Stimulated activated CD4-positive, alpha-beta T cell treated with anti-CD3 and anti-CD28 coated beads, Interleukin-12 subunit alpha, Interleukin-12 subunit beta, amount 100 ng/mL, for 4 hours (primary cell): ENCODE measurements around the gene ZNF200.
"Not testable (repeated sequence)": the region's sequence is repeated elsewhere in the genome, so short reads cannot be mapped to it uniquely, and the experiment has no call there.

Experiments used
- DNase-seq: peaks from one replicate; pipeline ENCODE4 v3.0.0-alpha.2; 2020

Gene ZNF200

GRCh38 chr16:3234857-3235561 is at the start of gene ZNF200:
TSS of gene ZNF200 (minus strand) at chr16:3235158. CDS start at chr16:3233755, 1,403 bp downstream.
- peak; percentile 92 for DNase-seq

DNA sequence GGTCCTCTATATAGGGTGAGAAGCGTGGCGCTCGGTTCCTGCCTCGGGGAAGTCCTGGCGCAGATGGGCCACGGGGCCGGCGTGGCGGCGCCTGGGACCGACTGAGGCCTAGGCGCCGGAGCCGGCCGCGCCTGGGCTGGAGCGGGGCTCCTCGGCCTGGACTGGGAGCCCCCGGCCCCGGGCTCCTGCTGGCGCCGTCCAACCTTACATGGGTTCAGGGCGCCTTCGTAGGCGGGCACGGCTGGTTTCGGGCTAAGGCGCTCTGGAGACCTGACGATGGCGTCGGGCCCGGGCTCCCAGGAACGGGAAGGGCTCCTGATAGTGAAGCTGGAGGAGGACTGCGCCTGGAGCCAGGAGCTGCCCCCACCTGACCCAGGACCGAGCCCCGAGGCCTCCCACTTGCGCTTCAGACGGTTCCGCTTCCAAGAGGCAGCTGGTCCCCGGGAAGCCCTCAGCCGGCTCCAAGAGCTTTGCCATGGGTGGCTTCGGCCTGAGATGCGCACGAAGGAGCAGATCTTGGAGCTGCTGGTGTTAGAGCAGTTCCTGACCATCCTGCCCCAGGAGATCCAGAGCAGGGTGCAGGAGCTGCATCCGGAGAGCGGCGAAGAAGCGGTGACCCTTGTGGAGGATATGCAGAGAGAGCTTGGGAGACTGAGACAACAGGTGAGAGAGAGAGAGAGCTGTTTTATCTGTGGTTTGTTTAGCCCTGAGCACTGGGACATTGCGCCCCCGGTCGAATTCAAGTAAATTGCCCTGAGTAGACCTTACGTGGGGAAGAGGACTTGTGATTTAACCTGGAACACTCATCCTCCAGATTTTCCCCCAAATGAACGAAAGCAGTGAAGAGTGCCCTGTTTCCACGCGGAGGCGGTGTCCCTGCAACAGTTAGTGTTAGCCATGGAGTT is 48.8 kb upstream of the ZNF200 start:
- DNase-seq: no peak

DNA sequence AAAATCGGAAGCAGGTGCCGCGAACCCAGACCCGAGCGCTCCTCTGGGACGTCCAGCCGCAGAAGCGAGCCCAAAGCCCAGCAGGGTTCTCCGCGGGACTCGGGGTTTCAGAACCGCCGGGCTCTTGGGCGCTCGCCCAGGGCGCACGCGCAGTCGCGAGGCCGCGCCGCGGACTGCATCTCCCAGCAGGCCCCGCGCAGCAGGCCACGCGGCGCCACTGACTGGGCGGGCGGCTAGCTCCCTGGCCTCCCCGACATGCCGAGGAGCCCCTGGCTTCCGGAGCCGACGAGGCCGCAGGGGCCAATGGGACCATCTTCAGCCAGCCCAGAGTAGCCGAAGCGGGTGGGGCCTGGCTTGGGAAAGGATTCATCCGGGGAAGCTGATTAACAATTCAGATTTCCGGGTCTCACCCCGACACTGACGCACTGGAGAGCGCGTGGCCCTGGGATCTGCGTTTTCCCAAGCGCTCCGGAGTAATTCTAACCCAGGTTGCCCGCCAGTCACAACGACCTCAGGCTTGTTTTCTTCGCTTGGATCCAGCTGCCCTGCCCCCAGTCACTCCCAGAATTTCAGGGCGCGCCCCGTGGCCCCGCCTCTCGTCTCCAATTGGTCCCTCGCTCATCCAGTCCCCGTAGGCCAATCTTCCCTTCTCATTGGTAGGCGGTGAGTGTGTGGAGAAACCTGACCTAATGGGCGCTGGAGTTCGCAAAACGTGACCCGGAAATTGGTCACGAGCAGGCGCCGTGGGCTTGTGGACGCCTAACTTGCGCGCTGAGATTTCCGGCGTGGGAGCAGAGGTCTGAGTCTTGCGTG is 48.0 kb upstream of the ZNF200 start, which contains the start of gene ZNF263:
ZNF263 (plus strand) TSS at position 762 of the 813 bp plus-strand sequence. CDS start 328 bp downstream, outside the sequence.
- DNase-seq: peak; percentile 88

DNA sequence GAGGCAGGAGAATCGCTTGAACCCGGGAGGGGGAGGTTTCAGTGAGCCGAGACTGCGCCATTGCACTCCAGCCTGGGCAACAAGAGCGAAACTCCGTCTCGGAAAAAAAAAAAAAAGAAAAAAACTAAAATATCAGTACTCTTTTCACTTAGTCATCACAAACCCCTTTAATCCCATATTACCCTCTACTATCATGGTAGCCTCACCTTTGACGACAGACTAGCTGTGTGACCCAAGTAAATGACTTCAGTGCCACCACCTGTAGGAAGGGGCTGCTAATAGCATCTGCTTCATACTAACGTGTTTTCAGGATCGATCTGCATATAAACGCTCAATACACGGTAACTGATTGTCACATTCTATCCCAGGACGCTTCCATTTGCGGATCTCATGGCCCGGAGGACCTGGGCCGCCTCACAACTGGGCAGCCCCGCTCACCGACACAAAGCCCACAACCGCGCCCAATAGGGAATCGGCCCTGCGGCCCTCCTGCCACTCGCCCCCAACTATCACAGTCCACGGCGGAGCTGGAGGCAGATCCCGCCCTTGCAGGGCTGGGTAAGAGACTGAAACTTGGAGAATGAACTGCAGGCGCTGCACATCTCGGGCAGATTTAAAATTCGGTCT is 47.3 kb upstream of the ZNF200 start:
- DNase-seq: no peak

DNA sequence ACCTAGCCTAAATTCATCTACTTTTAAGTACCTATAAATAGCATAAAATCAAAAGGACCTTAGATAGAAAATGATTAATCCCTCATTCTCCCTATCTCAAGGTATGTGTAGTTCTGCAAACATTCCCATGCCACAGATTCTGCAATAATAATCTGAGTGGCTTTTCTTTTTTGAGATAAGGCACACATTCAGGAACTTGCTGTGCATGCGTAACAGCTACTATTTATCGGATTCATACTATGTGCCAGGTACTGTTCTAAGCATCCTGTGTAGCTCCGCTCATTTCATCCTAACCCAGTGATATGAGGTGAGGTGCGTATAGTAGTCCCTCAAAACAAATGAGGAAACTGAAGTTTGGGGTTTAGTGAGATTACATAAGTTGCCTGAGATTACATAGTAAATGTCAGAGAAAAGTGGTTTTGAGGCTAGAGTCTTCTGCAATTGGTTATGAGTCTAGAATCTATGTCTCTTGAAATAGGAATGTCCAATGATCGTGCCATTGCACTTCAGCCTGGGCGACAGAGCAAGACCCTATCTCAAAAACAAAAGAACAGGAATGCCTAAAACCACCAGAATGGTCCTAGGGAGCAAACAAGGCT is 46.4 kb upstream of the ZNF200 start:
- DNase-seq: no peak

- no peak for DNase-seq
These were observed 41.7 kb upstream of the ZNF200 start for GRCh38 chr16:3276679-3277078.

- no peak for DNase-seq
These were observed 40.0 kb upstream of the ZNF200 start for GRCh38 chr16:3274947-3275346.

DNA sequence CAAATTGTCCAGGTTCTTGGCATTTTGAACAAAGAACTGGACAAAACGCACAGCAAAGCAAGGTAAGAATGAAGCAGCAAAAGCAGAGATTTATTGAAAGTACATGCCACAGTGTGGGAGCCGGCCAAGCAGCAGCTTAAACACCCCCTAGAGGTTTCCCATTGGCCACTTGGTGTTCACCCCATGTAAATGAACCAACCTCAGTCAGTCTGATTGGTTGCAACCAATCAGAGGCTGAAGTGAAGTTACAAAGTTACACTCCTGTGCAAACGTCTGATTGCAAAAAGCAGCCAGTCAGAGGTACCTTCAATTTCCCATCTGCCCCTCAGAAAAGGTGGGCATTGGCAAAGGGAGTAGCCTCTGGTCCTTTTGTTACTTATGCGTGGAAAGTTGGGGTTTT is 39.5 kb upstream of the ZNF200 start:
- no peak for DNase-seq

- DNase-seq: not testable (repeated sequence)
These were observed 36.3 kb upstream of the ZNF200 start for GRCh38 chr16:3271281-3271680.

- not testable (repeated sequence) for DNase-seq
These were observed 35.8 kb upstream of the ZNF200 start for GRCh38 chr16:3270718-3271117.

- no peak for DNase-seq
These were observed 33.3 kb upstream of the ZNF200 start for GRCh38 chr16:3268294-3268693.

DNA sequence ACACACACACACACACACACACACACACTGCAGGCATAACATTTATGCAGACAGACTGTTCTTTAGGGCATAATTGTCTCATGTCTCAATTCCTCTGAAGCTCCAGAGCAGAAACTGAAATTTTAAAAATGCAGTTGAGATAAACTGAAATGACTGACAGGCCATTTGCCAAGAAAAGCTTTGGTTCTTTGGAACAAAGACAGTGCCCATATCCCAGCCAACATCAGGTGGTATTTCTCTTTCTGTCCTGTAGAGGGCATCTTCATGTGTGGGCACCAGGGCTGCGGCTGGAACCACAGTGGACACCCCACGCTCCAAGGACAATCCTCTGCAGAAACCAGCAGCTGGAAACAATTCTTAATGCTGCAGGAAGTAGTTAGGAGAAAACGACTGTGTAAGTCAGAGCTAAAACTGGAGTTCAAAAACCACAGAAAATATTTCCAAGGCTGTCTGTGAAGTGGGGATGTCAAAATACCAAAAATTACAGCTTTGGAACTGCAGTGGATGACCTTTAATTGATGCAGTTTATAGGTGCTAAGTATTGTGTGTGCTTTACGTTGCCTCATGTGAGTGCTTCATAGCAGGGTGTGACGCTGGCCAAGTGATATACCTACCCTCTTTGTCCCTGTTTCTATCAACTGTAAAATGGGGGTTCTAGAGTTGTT is 32.0 kb upstream of the ZNF200 start:
- DNase-seq: no peak

- DNase-seq: peak; percentile 98
These were observed 29.4 kb upstream of the ZNF200 start for GRCh38 chr16:3264137-3265036.

DNA sequence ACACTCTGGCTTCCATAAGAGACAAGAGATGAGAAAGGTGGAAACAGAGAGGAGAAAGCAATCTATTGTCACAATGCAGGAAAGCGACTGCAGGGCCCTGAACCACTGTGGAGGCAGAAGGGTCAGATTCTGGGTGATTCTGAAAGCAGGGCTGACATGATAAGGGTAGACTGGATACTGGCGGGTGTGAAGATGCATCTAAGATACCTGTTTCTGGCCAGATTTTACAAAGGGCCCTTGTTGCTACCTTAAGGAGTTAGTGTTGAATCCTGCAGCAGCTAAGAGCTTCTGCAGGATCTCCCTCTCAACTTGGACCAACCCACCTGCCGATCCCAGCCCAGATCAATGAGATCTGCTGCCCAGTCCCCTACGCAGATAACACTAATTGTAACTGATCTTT is 27.6 kb upstream of the ZNF200 start:
- no peak for DNase-seq

GRCh38 chr16:3259836-3260235 is 24.9 kb upstream of the ZNF200 start:
- no peak for DNase-seq

DNA sequence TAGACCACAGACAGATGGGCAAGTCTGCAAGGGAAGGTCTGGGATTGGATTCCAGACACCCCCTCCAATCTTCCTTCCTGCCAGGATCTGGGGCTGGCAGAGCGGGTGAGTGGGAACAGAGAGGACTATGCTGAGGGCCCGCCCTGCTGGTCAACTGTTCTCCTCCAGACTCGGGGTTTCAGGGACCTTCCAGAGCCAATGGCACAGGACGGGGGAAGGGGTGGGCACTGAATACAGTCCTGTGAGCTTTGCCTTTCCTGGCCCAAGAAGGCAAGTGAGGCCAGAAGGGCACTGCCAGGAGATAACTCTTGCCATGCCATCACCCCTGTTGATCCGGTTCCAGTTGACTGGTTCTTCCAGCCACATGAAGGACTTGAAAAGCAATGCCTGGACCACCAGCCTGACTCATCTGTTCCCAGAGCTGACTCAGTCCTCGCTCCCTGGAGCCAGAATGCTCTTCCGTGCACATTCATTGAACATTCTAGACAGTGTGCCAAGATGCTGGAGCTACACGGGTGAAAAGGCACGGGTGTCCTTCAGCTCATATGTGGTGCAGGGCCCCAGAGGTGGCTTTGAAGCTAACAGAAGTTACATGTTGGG is 22.0 kb upstream of the ZNF200 start:
- DNase-seq: no peak

DNA sequence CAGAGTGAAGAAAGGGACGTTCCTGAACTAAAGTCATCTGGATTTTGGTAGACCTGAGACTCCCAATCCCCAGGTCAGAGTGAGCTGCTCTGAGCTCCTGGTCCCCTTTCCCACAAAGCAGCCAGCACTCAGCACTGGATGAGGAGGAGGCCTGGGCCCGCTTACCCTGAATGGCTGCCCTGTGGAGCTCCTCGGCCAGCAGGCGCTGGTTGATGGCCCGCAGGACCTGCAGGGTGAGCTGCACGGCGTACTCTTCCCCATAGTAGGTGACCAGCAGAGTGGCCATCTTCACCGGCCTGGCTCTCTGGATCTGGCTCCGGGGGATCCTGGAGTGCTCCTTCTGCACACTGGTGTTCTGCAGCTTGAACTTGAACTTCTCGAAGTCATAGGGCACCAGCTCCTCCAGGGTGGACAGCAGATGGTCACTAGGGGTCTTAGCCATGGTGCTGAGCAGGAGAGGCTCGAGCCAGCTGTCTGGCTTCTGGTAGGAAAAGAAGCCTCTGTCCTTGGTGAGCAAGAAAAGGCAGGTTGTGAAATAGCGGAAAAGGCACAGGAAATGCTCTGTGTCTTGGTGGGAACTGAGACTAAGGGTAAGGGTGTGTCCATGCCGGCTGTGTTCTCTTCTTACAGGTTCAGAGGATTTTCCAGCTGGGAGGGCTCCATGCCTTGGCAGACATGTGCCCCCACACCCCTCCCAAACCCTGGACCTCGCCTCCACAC is 21.3 kb upstream of the ZNF200 start, which contains the start of gene MEFV:
MEFV (minus strand) TSS at position 488 of the 720 bp plus-strand sequence; CDS start at position 442, 46 bp downstream.
- no peak for DNase-seq

GRCh38 chr16:3254309-3254708 is 19.4 kb upstream of the ZNF200 start:
- no peak for DNase-seq

- DNase-seq: no peak
These were observed 18.0 kb upstream of the ZNF200 start for GRCh38 chr16:3252967-3253366.
